GM10266 (cell line): Measurements from ENCODE around the gene C11orf68.
"Not testable (repeated sequence)": the region's sequence is repeated elsewhere in the genome, so short reads cannot be mapped to it uniquely, and the experiment has no call there.

Source experiments
- DNase-seq: peaks from one replicate; pipeline ENCODE4 v3.0.0; 2012; ENCODE audit errors: extremely low spot score
- CTCF ChIP-seq: IDR thresholded peaks from 2 replicates; pipeline ENCODE4 v1.5.1; 2012; ENCODE audit warnings: mild to moderate bottlenecking, low read depth; ENCODE audit not compliant: control insufficient read depth, insufficient read depth; ENCODE audit errors: missing control alignments

The C11orf68 gene

GRCh38 chr11:65892661-65893317, 26.1 kb downstream of the C11orf68 start:
- no peak for TF ChIP-seq CTCF
- no peak for DNase-seq

GRCh38 chr11:65892137-65892540, 26.7 kb downstream of the C11orf68 start:
- DNase-seq = not testable (repeated sequence)

GRCh38 chr11:65891219-65892136, 27.4 kb downstream of the C11orf68 start:
- no peak for DNase-seq
- peak; percentile 74 for TF ChIP-seq CTCF

GRCh38 chr11:65890324-65891218, 28.3 kb downstream of the C11orf68 start, which contains the start of gene CCDC85B:
Gene CCDC85B (plus strand): TSS chr11:65890673. CDS start chr11:65890784, 111 bp downstream.
- TF ChIP-seq CTCF = peak; percentile 23
- peak; percentile 98 for DNase-seq

- DNase-seq = peak; percentile 97
- TF ChIP-seq CTCF = peak; percentile 79
Observed at GRCh38 chr11:65888163-65888814, 30.6 kb downstream of the C11orf68 start, which contains the start of gene FIBP. Gene FIBP (minus strand): TSS chr11:65888471. CDS start chr11:65888418, 53 bp downstream.

GRCh38 chr11:65887723-65888162, 31.1 kb downstream of the C11orf68 start:
- DNase-seq = no peak

More at GRCh38 chr11:65887723-65888162, 31.1 kb downstream of the C11orf68 start:
- TF ChIP-seq CTCF = no peak
